ENCODE data around the gene GSC2. TPM values are rescaled to one million over a fixed set of nuclear protein-coding genes. Genes with fewer than 3 reads are reported as not detected.

Gene GSC2
- total RNA-seq, 1 experiment from 2014 or later = not detected

- H3K4me3 Mint-ChIP-seq (ENCODE audit: unreplicated experiment) = no peak overlapping the region
- no peak for TF ChIP-seq CTCF (IDR thresholded peaks at IDR 0.05; ENCODE audit: insufficient read depth in 1 of 2, low read depth in 1 of 2, low read length in 1 of 2, severe bottlenecking in 1 of 2, unreplicated experiment in 1 of 2)
- Histone ChIP-seq H3K4me1 (peaks cover 8% of the 10 kb centered on the region), H3K9me3 (no peaks in the 10 kb centered on the region), H3K27me3 (replicated peaks; ENCODE audit: control insufficient read depth, insufficient read depth, low read length) (no peaks in the 10 kb centered on the region), H3K36me3 (ENCODE audit: control insufficient read depth, insufficient read depth, low read length) (peaks cover 3% of the 10 kb centered on the region), H3K4me3 (ENCODE audit: low read depth, low read length) (no peak overlapping the region)
- CTCF ChIA-PET = no interaction called here
- H3K9me3 Mint-ChIP-seq (ENCODE audit: unreplicated experiment) = no peaks in the 10 kb centered on the region
- peaks cover 23% of the 10 kb centered on the region for H3K36me3 Mint-ChIP-seq (ENCODE audit: insufficient read depth, unreplicated experiment)
- DNase-seq = no peak
- no TSS peak for BruUV-seq (replicated peaks)
- H3K27ac Mint-ChIP-seq (ENCODE audit: unreplicated experiment) = no peak overlapping the region
- peaks cover 6% of the 10 kb centered on the region for H3K4me1 Mint-ChIP-seq (ENCODE audit: low read depth, unreplicated experiment)
- intact Hi-C loops (cut with micrococcal nuclease; ENCODE audit: unreplicated experiment) = no loop called here
- H3K27me3 Mint-ChIP-seq (ENCODE audit: insufficient read depth, unreplicated experiment) = no peaks in the 10 kb centered on the region
- POLR2A ChIA-PET = no interaction called here
Measured at GRCh38 chr22:19180740-19181410, 30.8 kb upstream of the GSC2 start.

DNA sequence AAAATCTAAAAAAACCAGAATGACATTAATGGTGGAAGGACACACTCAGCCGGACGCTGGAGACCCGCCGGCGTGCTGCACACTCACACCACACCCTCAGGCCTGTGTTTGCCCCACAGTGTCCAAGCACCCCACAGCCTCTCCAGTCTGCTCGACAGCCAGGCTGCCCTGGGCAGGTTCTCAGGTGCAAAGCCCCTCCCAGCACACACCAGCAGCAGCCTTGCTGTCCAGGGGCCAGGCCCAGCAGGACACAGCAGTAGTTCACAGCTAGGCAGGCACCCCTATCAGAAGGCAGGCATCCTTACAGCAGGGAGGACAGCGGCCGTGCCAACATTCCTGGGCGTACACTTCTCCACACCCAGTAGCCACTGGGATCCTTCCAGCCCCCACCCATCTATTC is 30.1 kb upstream of the GSC2 start:
- H3K4me1 ChIP-seq = peaks cover 14% of the 10 kb centered on the region
- POLR2A ChIA-PET = interaction anchor here (0.6 kb wide), 1 partner anchor 436 kb away, joined by 6 read pairs; no protein-coding TSS in a partner anchor
- TF ChIP-seq CTCF (IDR thresholded peaks at IDR 0.05; ENCODE audit: insufficient read depth in 1 of 2, low read depth in 1 of 2, low read length in 1 of 2, severe bottlenecking in 1 of 2, unreplicated experiment in 1 of 2) = no peak
- Mint-ChIP-seq H3K36me3 (ENCODE audit: insufficient read depth, unreplicated experiment) (peaks cover 30% of the 10 kb centered on the region), H3K27ac (ENCODE audit: unreplicated experiment) (no peak overlapping the region), H3K27me3 (ENCODE audit: insufficient read depth, unreplicated experiment) (no peaks in the 10 kb centered on the region), H3K4me1 (ENCODE audit: low read depth, unreplicated experiment) (peaks cover 6% of the 10 kb centered on the region), H3K4me3 (ENCODE audit: unreplicated experiment) (no peak overlapping the region), H3K9me3 (ENCODE audit: unreplicated experiment) (no peaks in the 10 kb centered on the region)
- no peak overlapping the region for H3K4me3 ChIP-seq (ENCODE audit: low read depth, low read length)
- intact Hi-C loops (cut with micrococcal nuclease; ENCODE audit: unreplicated experiment) = no loop called here
- H3K9me3 ChIP-seq = no peaks in the 10 kb centered on the region
- DNase-seq = no peak
- BruUV-seq (replicated peaks) = no TSS peak
- no peaks in the 10 kb centered on the region for H3K27me3 ChIP-seq (replicated peaks; ENCODE audit: control insufficient read depth, insufficient read depth, low read length)
- H3K36me3 ChIP-seq (ENCODE audit: control insufficient read depth, insufficient read depth, low read length) = peaks cover 3% of the 10 kb centered on the region
- CTCF ChIA-PET = interaction anchor here (1.0 to 2.4 kb wide), 4 partner anchors 12 to 450 kb away, joined by 5 to 13 read pairs (median 9); partner anchors contain the start of genes CLTCL1 and ESS2

- Mint-ChIP-seq H3K9me3 (ENCODE audit: unreplicated experiment) (no peaks in the 10 kb centered on the region), H3K4me1 (ENCODE audit: low read depth, unreplicated experiment) (peaks cover 1% of the 10 kb centered on the region), H3K36me3 (ENCODE audit: insufficient read depth, unreplicated experiment) (peaks cover 26% of the 10 kb centered on the region), H3K27ac (ENCODE audit: unreplicated experiment) (peak overlapping the region; percentile 42), H3K4me3 (ENCODE audit: unreplicated experiment) (peak overlapping the region; percentile 74), H3K27me3 (ENCODE audit: insufficient read depth, unreplicated experiment) (no peaks in the 10 kb centered on the region)
- TF ChIP-seq CTCF (IDR thresholded peaks at IDR 0.05; ENCODE audit: insufficient read depth in 1 of 2, low read depth in 1 of 2, low read length in 1 of 2, severe bottlenecking in 1 of 2, unreplicated experiment in 1 of 2) = peak; percentile 65 to 75
- CTCF ChIA-PET = interaction anchor here (0.7 to 2.4 kb wide), 7 partner anchors 11 to 451 kb away, joined by 3 to 13 read pairs (median 6); partner anchors contain the start of genes CDC45, CLTCL1, DGCR2 and ESS2
- peak; percentile 82 to 83 for DNase-seq
- peaks cover 3% of the 10 kb centered on the region for H3K36me3 ChIP-seq (ENCODE audit: control insufficient read depth, insufficient read depth, low read length)
- no peaks in the 10 kb centered on the region for H3K27me3 ChIP-seq (replicated peaks; ENCODE audit: control insufficient read depth, insufficient read depth, low read length)
- H3K4me1 ChIP-seq = peaks cover 21% of the 10 kb centered on the region
- no TSS peak for BruUV-seq (replicated peaks)
- H3K9me3 ChIP-seq = no peaks in the 10 kb centered on the region
- H3K4me3 ChIP-seq (ENCODE audit: low read depth, low read length) = peak overlapping the region; percentile 92
- intact Hi-C loops (cut with micrococcal nuclease; ENCODE audit: unreplicated experiment) = loop anchor here (1.0 to 5.0 kb wide), 4 partner anchors 37 to 298 kb away; partner anchors contain the start of genes CDC45, CLTCL1, ESS2 and UFD1
- POLR2A ChIA-PET = interaction anchor here (0.6 to 1.2 kb wide), 3 partner anchors 14 to 622 kb away, joined by 3 to 5 read pairs (median 3); partner anchors contain the start of gene ESS2
Measured at GRCh38 chr22:19179497-19180048, 29.5 kb upstream of the GSC2 start.

Measured in Caco-2 (cell line).